D721Med (cell line): ENCODE data around the gene DEFB113.
"Not testable (repeated sequence)": the region's sequence is repeated elsewhere in the genome, so short reads cannot be mapped to it uniquely, and the experiment has no call there.

Experiments used
- DNase-seq: peaks from one replicate; pipeline ENCODE4 v3.0.0; 2011; ENCODE audit warnings: low spot score; ENCODE audit not compliant: insufficient read length
- FAIRE-seq: peaks from 2 replicates; lab custom pipeline; 2011; peaks lifted over from hg19 to GRCh38; lab: Jason Lieb, UNC
- CTCF ChIP-seq: IDR thresholded peaks from 2 replicates; pipeline ENCODE4 v1.5.1; 2012; ENCODE audit warnings: mild to moderate bottlenecking, control low read depth; ENCODE audit not compliant: insufficient read depth; ENCODE audit errors: missing control alignments

Gene DEFB113

GRCh38 chr6:49958180-49958579 lies 11.2 kb downstream of the DEFB113 start:
- FAIRE-seq (no peak), DNase-seq (no peak)

GRCh38 chr6:49955847-49956246 lies 13.6 kb downstream of the DEFB113 start:
- DNase-seq (no peak), FAIRE-seq (no peak)
- TF ChIP-seq CTCF = no peak

More at GRCh38 chr6:49958180-49958579, 11.2 kb downstream of the DEFB113 start:
- no peak for TF ChIP-seq CTCF

- no peak for FAIRE-seq
- DNase-seq = no peak
- TF ChIP-seq CTCF = no peak
Observed at GRCh38 chr6:49951926-49952325, 17.5 kb downstream of the DEFB113 start.

- no peak for DNase-seq
- TF ChIP-seq CTCF = no peak
- FAIRE-seq = no peak
Observed at GRCh38 chr6:49950415-49950751, 19.0 kb downstream of the DEFB113 start.

GRCh38 chr6:49949062-49949461 lies 20.4 kb downstream of the DEFB113 start:
- FAIRE-seq (no peak), DNase-seq (no peak)
- no peak for TF ChIP-seq CTCF

GRCh38 chr6:49946835-49947234 lies 22.6 kb downstream of the DEFB113 start:
- DNase-seq = no peak
- no peak for TF ChIP-seq CTCF
- FAIRE-seq = no peak

- not testable (repeated sequence) for FAIRE-seq
Observed at GRCh38 chr6:49944068-49944467, 25.4 kb downstream of the DEFB113 start.

GRCh38 chr6:49939993-49940498 lies 29.4 kb downstream of the DEFB113 start:
- FAIRE-seq = no peak
- no peak for DNase-seq
- no peak for TF ChIP-seq CTCF

More at GRCh38 chr6:49944068-49944467, 25.4 kb downstream of the DEFB113 start:
- DNase-seq = not testable (repeated sequence)
